Aorta (tissue), 5 donors: ENCODE data around the gene ZNF830. TPM values are rescaled to one million over a fixed set of nuclear protein-coding genes. Genes with fewer than 3 reads are reported as not detected.
"Not testable (repeated sequence)": the region's sequence is repeated elsewhere in the genome, so short reads cannot be mapped to it uniquely, and the experiment has no call there.

Source experiments
- ATAC-seq: fragments of 200-7000 bp; cut with Tn5 transposase; one replicate; pipeline ENCODE4 v1.9.1; 2022; ENCODE audit warnings: moderate library complexity; ENCODE audit not compliant: low FRiP score
- DNase-seq, 2 donors: peaks; one replicate each; pipeline ENCODE4 v3.0.0-alpha.2; 2020
- H3K27ac ChIP-seq, 2 donors: one replicate each; pipeline ENCODE4 v1.5.1; 2013; ENCODE audit warnings: low read length in 2 of 2, mild to moderate bottlenecking in 2 of 2, moderate library complexity in 2 of 2, control low read depth in 1 of 2, inconsistent platforms in 1 of 2, low read depth in 1 of 2
- H3K27me3 ChIP-seq, 2 donors: one replicate each; pipeline ENCODE4 v1.6.1; 2013; ENCODE audit warnings: control low read depth in 1 of 2, low read length in 1 of 2, mild to moderate bottlenecking in 1 of 2, moderate library complexity in 1 of 2; ENCODE audit not compliant: insufficient read depth in 2 of 2, control insufficient read depth in 1 of 2
- H3K36me3 ChIP-seq, 2 donors: one replicate each; pipeline ENCODE4 v1.6.1; 2013; ENCODE audit warnings: control low read depth in 1 of 2, low read length in 1 of 2, mild to moderate bottlenecking in 1 of 2; ENCODE audit not compliant: insufficient read depth in 2 of 2, control insufficient read depth in 1 of 2
- H3K4me1 ChIP-seq, 2 donors: one replicate each; pipeline ENCODE4 v1.6.1; 2013; ENCODE audit warnings: low read length in 2 of 2, control low read depth in 1 of 2, mild to moderate bottlenecking in 1 of 2, moderate library complexity in 1 of 2; ENCODE audit not compliant: insufficient read depth in 2 of 2, control insufficient read depth in 1 of 2
- H3K4me3 ChIP-seq, 2 donors: one replicate each; pipeline ENCODE4 v1.5.1; 2013; ENCODE audit warnings: low read length in 2 of 2, control low read depth in 1 of 2, mild to moderate bottlenecking in 1 of 2
- H3K9me3 ChIP-seq: one replicate; pipeline ENCODE4 v1.6.1; 2013; ENCODE audit warnings: mild to moderate bottlenecking, low read length; ENCODE audit not compliant: control insufficient read depth
- WGBS, 2 donors: extraction: QIAGEN DNeasy Blood & Tissue Kit; methylation state at CpG; one replicate each; pipeline ENCODE4 v1.1.7; 2013; 5-methylcytosine and 5-hydroxymethylcytosine counted together
- intact Hi-C, 2 donors: fragments of 100-400 bp; cut with DNase I; formaldehyde crosslinking; loops; one replicate each; pipeline versions ENCODE4 v1.14.2 to v1.15.0; 2022
- polyA plus RNA-seq, 2 donors: library from polyadenylated mRNA; stranded (reverse); fragments of 200-250 nt; gene quantifications; one replicate each; pipeline ENCODE4 v1.2.3, GENCODE V29; 2013
- total RNA-seq, 2 donors: library from RNA; stranded (reverse); fragmentation: NEBNext Ultra II Directional; extraction: Animal tissue kit (Norgen Biotek cat#: 25700); gene quantifications; one replicate each; pipeline ENCODE4 v1.2.1, GENCODE V29; 2021
- donor health status: healthy with polysubstance abuse.
- donor health status: Bipolar disorder and iron deficiency.
- donor health status: DM: no; HTN: no; CAD: no.
- donor health status: DM: no; HTN: no; CAD: no.
- donor health status: DM: yes; HTN: yes; CAD: no.

Gene ZNF830
- total and polyA plus RNA-seq, 4 donors: 8.9 to 16.8 (median 13.7) TPM

DNA sequence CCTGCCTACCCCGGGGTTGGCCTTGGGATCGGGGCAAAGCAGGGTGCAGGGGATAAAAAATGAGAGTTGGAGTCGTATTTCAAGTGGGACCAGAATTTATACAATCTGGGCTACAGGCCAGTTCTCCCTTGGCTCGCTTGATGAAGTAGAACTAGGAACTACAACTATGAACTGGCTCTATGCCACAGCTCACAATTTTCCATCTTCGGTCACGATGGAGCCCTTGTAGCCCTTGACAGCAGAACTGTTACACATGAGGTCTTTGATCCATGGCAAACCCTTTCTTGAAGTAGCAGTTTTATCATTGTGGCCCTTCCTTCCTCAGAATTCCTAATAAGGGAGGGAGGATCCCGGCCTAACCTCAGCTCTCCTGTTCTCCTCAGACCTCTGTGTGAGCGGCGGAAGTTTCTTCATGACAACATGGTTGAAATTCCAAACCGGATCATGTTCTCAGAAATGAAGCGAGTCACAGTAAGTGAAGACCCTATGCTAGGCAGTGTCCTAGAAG lies 36.1 kb downstream of the ZNF830 start:
- intact Hi-C loops: no loop called here
- H3K4me1 ChIP-seq: no peaks in the 10 kb centered on the region
- H3K27me3 ChIP-seq: no peaks in the 10 kb centered on the region
- ATAC-seq (peak; percentile 83), DNase-seq (peak in 1 of 2 donors; percentile 75)
- WGBS, 2 donors: 24 to 26% methylated on average over 11 of the region's 11 CpGs
- no peaks in the 10 kb centered on the region for H3K9me3 ChIP-seq
- peak overlapping the region in 1 of 2 donors; percentile 76 for H3K27ac ChIP-seq
- peaks cover 0 to 7% of the 10 kb centered on the region in 2 donors for H3K36me3 ChIP-seq
- no peak overlapping the region for H3K4me3 ChIP-seq

DNA sequence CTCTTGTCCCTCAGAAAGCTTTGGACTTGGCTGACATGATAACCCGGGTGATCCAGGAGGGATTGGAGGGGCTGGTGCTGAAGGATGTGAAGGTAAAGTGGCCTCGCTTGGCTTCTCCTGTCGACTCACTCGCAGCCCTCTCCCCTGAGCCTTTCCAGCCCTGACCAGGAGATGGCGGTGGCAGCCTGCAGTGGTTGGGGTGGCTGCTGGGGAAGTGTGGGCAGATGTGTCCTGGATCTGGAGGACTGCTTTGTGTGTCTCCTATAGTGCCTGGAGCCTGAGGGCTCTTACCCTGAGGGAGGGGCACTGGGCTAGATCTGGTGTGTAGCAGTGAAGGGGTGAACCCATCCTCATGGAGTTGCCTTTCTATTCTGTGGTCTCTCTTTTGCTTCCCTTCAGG lies 36.9 kb downstream of the ZNF830 start:
- Histone ChIP-seq H3K4me1 (no peaks in the 10 kb centered on the region), H3K27me3 (no peaks in the 10 kb centered on the region), H3K27ac (peak overlapping the region in 1 of 2 donors; percentile 76), H3K4me3 (no peak overlapping the region), H3K36me3 (peaks cover 3 to 6% of the 10 kb centered on the region in 2 donors), H3K9me3 (no peaks in the 10 kb centered on the region)
- 72 to 76% methylated on average over 5 of the region's 5 CpGs for WGBS, 2 donors
- peak; percentile 77 to 83 for DNase-seq
- peak; percentile 64 for ATAC-seq
- intact Hi-C loops: no loop called here

DNA sequence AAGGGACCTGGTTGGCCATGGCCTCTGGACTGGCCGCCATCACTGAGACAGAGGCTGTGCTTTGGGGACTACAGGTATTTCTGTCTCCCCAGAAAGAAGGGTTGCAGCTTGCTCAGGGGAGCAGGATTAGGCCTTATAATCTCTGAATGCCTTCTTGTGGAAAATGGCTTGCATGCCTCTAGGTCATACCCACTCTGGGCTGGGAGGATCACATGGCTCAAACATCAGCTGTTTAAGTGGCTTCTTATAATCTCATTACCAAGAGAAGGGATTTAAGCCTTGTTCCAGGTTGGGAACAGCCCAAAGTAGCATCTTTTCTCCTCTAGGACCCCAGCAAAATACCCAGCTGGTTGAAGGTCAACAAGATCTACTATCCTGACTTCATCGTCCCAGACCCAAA lies 38.1 kb downstream of the ZNF830 start:
- Histone ChIP-seq H3K27me3 (no peaks in the 10 kb centered on the region), H3K4me1 (no peaks in the 10 kb centered on the region), H3K4me3 (no peak overlapping the region), H3K36me3 (peaks cover 3 to 9% of the 10 kb centered on the region in 2 donors), H3K27ac (no peak overlapping the region), H3K9me3 (no peaks in the 10 kb centered on the region)
- ATAC-seq: no peak
- WGBS, 2 donors: 96 to 98% methylated on average over 2 of the region's 2 CpGs
- intact Hi-C loops: no loop called here
- DNase-seq: no peak

DNA sequence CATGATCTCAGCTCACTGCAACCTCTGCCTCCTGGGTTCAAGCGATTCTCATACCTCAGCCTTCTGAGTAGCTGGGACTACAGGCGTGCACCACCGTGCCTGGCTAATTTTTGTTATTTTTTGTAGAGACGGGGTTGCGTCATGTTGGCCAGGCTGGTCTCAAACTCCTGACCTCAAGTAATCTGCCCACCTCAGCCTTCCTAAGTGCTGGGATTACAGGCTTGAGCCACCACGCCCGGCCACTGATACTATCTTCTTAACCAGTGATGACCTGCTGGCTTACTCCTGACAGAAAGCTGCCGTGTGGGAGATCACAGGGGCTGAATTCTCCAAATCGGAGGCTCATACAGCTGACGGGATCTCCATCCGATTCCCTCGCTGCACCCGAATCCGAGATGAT lies 39.6 kb downstream of the ZNF830 start:
- DNase-seq, H3K27ac ChIP-seq, H3K36me3 ChIP-seq, H3K27me3 ChIP-seq, H3K9me3 ChIP-seq, ATAC-seq, H3K4me3 ChIP-seq, H3K4me1 ChIP-seq: not testable (repeated sequence)
- intact Hi-C loops: loop anchor here in 1 of 2 donors (5.0 kb wide), 1 partner anchor 86 kb away; no protein-coding TSS in a partner anchor
- whole genome bisulfite sequencing, 2 donors: 88 to 91% methylated on average over 14 of the region's 14 CpGs

DNA sequence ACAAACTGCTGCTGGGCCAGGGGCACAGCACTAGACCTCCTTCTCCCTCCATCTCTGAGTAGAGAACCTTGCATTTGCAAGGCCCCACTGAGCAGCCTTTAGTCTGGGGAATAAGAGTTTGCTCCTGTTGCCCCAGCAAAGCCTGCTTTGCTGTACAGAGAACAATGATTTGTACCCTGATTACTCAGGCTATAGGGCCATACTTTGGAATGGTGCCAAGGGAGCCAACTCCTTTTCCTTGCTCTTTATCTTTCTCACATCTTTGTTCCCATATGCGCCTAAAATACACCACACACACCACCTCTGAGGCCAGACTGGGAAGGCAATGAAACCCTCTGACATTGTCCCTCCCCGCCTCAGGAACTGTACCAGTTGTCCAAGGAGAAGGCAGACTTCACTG lies 40.2 kb downstream of the ZNF830 start:
- no peaks in the 10 kb centered on the region for H3K9me3 ChIP-seq
- DNase-seq: no peak
- intact Hi-C loops: loop anchor here in 1 of 2 donors (5.0 kb wide), 1 partner anchor 86 kb away; no protein-coding TSS in a partner anchor
- H3K27me3 ChIP-seq: no peaks in the 10 kb centered on the region
- WGBS, 2 donors: 84 to 87% methylated on average over 2 of the region's 2 CpGs
- no peak for ATAC-seq
- no peak overlapping the region for H3K27ac ChIP-seq
- peaks cover 9% of the 10 kb centered on the region in 2 donors for H3K36me3 ChIP-seq
- no peak overlapping the region for H3K4me3 ChIP-seq
- no peaks in the 10 kb centered on the region for H3K4me1 ChIP-seq

DNA sequence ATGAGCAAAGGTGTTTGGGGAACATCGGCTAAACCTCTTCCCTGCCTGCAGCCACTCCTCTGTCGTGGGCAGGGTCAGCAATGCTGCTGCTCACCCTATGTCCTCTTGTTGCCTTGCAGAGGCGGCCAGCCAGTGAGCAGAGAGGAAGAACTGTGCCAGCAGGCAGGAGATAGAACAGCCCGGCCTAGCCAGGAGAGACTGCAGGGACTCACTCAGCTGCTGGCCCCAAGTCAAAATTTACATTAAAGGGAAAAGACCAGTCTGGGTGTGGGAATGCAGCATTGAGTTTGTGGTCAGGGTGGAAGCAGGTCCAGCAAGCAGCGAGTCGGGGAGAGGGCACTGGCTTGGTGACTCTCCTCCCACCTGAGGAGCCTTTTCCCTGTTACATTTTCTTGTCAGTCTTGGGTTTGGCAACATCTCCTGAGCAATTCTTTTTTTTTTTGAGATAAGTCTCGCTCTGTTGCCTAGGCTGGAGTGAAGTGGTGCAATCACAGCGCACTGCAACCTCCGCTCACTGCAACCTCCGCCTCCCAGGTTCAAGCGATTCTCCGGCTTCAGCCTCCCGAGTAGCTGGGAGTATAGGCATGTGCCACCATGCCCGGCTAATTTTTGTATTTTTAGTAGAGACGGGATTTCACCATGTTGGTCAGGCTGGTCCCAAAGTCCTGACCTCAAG lies 41.7 kb downstream of the ZNF830 start:
- intact Hi-C loops: loop anchor here in 1 of 2 donors (5.0 kb wide), 1 partner anchor 84 kb away; no protein-coding TSS in a partner anchor
- 60 to 64% methylated on average over 15 of the region's 15 CpGs for WGBS, 2 donors
- Histone ChIP-seq H3K4me1 (no peaks in the 10 kb centered on the region), H3K36me3 (peaks cover 9 to 11% of the 10 kb centered on the region in 2 donors), H3K27ac (no peak overlapping the region), H3K4me3 (no peak overlapping the region), H3K9me3 (no peaks in the 10 kb centered on the region), H3K27me3 (no peaks in the 10 kb centered on the region)
- ATAC-seq (no peak), DNase-seq (no peak)

DNA sequence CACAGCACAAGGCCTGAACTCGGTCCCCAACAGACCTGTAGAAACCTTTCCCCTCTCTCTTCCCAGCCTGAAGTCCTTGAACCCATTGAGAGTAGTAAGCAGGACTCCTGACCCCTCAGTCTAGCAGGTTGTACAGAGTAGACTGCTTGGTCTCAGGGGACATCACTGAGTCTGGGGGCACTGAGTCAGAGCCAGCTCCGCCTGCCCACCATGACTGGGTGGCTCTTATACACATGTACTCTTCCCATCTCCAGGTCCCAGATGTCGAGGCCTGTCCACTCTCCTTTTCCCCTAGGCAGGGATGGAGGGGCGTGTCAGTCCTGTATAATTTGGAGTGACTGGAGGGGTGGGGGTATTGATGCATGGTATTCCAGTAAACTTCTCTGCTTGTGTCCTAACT lies 42.4 kb downstream of the ZNF830 start:
- intact Hi-C loops: loop anchor here in 1 of 2 donors (5.0 kb wide), 1 partner anchor 84 kb away; no protein-coding TSS in a partner anchor
- Histone ChIP-seq H3K27me3 (no peaks in the 10 kb centered on the region), H3K9me3 (no peaks in the 10 kb centered on the region), H3K27ac (no peak overlapping the region), H3K4me3 (no peak overlapping the region), H3K4me1 (no peaks in the 10 kb centered on the region), H3K36me3 (peaks cover 9 to 11% of the 10 kb centered on the region in 2 donors)
- DNase-seq (no peak), ATAC-seq (no peak)
- 93 to 98% methylated on average over 4 of the region's 4 CpGs for WGBS, 2 donors

DNA sequence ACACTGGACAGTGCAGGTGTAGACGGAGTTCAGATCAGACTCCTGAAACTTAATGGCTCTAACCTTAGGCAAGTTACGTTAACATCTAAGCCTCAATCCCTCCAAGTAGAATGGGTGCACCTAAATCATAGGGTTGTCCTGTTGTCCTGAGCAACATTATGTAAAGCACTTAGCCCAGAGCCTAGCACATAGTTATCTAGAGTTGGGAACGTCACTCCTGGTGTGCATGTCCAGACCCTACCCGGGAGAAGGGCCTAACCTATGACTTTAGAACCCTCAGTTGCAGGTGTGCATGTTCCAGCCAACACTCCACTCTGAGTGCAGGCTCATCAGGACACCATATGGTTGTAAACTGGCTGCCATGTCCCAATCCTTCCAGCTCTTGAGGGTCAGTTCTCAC lies 45.0 kb downstream of the ZNF830 start:
- no peaks in the 10 kb centered on the region for H3K27me3 ChIP-seq
- no peak overlapping the region for H3K27ac ChIP-seq
- H3K4me1 ChIP-seq: no peaks in the 10 kb centered on the region
- peaks cover 9 to 10% of the 10 kb centered on the region in 2 donors for H3K36me3 ChIP-seq
- WGBS, 2 donors: 80 to 86% methylated on average over 4 of the region's 4 CpGs
- intact Hi-C loops: no loop called here
- ATAC-seq: no peak
- no peak for DNase-seq
- no peaks in the 10 kb centered on the region for H3K9me3 ChIP-seq
- H3K4me3 ChIP-seq: no peak overlapping the region

DNA sequence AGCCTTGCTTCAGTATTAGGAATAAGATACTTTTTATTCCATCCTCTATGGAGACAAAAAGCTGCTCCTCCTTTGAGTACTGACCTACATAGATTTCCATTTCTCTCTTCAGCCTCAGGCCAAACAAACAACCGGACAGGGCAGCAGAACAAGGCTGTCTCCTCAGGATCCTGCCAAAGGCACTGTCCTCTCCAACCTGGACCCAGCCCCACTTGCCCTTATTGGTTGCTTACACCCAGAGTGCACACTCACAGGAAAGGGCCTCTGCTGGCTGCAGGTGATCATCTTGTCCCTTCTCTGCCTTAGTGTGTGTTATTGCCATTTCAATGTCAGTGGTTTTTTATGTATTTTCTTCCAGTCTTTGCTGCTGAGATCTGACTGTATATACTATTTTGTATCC lies 45.6 kb downstream of the ZNF830 start:
- intact Hi-C loops: no loop called here
- no peak overlapping the region for H3K27ac ChIP-seq
- 32 to 95% methylated on average over 1 of the region's 1 CpG for WGBS, 2 donors
- H3K36me3 ChIP-seq: peaks cover 9 to 11% of the 10 kb centered on the region in 2 donors
- ATAC-seq: no peak
- no peaks in the 10 kb centered on the region for H3K27me3 ChIP-seq
- no peaks in the 10 kb centered on the region for H3K4me1 ChIP-seq
- no peaks in the 10 kb centered on the region for H3K9me3 ChIP-seq
- H3K4me3 ChIP-seq: no peak overlapping the region
- DNase-seq: no peak
